Stimulated activated CD8-positive, alpha-beta memory T cell treated with anti-CD3 and anti-CD28 coated beads, Interleukin-12 subunit alpha, Interleukin-12 subunit beta, amount 100 ng/mL, for 24 hours (primary cell): ENCODE data around the gene QSOX2.

ENCODE experiments used
- DNase-seq: peaks from one replicate; pipeline ENCODE4 v3.0.0-alpha.2; 2020; ENCODE audit errors: extremely low read depth

Gene QSOX2

DNA sequence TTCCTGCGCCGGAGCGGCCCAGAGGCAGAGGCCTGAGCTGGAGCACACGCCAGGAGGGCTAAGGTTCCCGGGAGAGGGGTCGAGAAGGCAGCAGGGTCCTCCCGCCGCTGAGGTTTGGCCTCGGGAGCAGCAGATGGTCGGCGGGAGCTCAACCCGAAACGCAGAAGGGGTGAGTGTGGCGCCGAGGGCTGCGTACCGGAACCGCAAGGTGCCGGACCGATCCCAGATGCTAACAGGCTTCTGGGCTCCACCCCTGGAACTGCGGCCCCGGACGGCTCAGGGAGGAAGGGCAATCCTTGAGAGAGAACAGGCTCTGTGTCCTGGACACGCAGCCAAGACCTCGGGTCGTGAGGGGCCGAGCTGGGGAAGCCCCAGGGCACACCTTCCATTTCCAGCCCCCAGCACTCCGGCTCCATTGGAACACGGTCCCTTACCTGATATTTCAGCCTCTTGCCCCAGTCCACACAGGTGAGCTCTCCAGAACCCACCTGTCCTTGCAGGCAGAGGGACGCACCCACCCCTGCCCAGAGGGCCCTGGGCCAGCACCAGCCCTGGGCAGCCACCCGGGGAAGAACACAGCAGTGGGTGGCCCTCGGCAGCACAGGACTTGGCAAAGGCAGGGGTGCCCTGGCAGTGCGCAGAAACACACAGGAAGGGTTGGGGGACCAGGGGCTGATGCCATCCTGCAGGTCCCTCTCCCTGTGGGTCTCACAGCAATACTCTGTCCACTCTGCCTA lies 42.0 kb downstream of the QSOX2 start:
- no peak for DNase-seq

DNA sequence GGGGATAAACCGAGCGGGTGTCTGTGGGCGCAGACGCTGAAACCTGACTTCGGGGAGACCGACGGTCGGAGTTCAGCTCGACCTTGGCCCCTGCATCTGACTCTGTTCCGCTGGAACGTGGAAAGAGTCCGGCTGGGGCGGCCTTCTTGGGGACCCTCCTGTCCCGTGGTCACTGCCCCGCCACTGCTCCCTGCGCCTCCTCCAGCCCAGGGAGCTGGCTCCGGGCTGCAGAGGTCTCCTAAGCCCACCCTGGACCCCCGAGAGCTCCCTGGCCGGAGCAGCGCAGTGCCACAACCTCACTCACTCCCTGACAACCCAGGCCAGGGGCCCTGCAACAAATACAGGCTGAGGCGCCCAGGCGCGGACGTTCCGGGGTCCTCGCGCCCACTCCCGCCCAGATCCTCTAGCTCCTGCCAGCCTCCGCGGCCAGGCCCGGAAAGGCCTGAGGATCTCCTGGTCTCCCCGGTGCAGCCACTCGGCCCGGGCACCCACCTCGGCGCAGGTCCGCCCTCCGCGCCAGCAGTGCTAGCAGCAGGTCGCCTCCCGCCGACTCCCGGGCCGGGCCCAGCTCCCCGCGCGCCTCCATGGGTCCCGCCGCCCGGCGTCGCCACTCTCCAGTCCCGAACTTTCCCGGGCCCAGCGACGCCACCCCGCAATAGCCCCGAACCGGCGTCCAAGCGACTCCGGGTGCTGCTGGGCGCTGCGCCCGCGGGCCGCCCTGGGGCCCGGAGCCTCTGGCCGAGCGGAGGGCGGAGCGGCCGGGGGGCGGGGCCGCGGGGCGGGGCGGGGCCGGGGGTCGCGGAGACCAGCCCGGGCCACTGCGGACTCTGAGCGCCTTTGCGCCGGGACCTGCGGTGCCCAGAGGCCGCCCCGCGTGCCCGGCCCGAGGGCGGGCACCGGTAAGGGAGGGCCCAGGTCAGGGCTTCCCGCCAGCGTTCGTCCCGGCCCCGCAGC lies 42.9 kb downstream of the QSOX2 start:
- no peak for DNase-seq

DNA sequence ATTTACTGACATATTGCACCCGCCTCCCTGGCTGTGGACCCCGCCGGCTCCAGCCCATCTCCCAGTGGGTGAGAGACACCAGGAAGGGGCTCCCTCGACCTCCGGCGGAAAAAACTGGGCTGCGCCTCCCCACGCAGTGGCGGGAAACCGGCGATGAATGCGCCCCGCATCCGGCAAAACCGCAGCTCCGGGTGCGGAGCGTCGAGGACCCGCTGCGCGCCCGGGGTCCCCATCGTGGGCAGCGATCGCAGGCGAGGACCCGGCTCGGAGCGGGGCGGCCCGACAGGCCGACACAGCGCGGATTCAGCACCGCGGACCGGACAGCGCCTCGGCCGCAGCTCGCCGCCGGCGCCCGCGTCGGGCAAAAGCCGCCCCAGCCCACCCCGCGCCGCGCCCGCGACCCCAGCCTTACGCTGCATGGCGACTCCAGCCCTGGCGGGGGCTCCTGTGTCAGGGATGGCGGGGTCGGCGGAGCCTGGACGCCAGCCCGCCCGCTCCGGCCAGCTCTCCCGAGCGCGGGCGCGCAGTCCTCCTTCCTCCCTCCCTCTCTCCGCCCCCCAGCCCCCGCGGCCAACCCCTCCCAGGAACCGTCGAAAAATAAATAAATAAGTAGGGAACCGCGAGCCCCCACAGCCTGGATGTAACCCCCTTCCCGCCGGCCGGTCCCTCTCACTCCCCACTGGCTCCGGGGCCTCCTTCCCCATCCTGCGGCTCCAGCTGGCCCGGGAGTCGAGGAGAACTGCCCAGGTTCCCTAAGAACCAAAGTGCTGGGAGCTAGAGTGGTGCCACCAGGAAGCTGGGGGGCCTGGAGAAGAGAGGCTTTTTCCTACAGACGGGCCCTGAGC lies 43.8 kb downstream of the QSOX2 start:
- no peak for DNase-seq

DNA sequence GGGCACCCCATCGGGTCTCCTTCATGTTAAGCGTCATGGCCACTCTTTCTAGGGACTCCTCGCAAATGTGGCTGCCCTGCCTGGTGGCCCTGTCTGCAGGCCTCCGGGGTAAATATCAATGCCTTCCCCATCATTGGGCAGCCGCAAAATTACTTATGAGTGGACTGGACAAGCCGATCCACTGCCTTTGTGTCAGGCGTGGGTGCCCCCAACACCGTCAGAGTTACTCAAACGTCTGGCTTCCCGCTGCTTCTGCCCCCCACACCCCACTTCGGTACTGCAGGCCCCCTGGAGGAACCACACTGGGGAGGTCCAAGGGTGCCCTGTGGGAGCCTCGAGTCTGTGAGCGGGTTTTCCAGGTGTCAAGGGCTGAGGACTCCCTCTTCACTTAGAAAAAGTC lies 44.4 kb downstream of the QSOX2 start:
- DNase-seq, result no peak

DNA sequence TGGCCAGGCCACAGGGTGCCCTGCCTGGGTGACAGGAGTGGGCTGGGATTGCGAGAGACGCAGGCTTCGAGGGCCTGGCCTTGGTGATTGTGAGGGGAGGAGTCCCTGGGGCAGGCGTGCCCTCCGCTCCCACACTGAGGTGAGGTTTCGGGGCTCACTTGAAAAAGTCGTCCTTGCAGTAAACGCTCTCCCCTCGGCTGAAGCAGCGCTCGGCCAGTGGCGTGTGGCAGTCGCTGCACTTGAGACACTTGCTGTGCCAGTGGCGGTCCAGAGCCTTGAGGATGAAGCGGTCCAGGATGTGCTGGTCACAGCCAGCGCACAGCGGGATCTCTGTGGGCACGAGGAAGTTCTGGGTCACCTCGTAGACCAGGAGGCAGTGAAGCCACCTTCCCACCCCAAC lies 45.2 kb downstream of the QSOX2 start:
- no peak for DNase-seq

DNA sequence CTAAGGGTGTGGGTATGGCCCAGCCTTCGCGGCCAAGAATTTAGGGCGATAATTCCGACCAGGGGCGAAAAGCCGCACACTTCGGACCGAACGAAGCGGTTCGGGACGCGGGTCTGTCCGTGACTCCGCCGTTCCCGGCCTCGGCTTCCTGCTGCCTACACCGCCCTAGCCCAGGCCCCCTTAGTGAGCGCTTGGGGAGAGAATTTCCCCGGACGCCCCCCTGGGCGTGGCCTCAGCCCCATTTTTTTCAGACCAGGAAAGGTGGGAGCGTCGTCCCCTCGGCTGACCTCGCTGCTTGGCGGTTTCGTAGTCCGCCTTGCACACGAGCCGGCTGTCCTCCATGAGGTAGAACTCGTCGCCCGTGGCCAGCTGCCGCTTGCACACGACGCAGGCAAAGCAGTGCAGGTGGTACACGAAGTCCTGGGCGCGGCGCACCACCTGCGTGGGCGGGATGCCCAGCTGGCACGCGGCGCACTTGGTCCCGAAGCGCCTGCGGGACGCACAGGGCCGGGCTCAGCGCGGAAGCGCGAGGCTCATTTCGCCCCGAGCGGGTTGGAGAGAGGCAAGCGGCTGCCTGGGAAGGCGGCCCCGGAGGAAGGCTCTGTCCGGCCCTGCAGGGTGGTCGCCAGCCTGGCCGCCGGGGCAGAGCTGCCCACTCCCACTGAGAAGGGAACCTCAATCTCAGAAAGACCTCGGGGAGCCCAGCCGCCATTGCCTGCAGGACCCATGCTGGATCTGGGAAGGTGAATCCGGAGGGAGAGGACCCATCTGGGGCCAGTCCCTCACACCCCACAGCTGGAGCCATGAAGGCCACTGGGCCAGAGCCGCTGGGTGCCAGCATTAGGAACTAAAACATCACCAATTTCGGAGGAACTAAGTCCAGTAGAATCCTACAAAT lies 46.0 kb downstream of the QSOX2 start:
- DNase-seq, result no peak

DNA sequence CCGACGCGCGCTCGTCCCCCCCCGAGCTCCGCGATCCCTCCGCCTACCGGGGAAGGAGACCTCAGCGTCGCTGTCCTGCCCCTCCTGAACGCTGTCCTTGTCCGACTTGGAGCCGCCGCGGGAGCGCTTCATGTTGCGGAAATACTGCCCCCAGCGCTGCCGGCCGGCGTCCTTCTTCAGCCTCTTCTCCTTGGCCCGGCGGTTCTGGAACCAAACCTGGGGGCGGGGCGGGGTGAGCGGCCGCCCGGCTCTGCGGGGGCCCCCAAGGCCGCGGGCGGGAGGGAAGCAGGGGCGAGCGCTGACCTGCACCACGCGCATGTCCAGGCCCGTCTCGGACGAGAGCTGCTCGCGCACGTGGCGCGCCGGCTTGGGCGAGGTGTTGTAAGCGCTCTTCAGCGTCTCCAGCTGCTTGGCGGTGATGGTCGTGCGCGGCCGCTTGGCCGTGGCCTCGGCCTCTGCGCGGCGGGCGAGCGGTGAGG lies 47.0 kb downstream of the QSOX2 start:
- no peak for DNase-seq

DNA sequence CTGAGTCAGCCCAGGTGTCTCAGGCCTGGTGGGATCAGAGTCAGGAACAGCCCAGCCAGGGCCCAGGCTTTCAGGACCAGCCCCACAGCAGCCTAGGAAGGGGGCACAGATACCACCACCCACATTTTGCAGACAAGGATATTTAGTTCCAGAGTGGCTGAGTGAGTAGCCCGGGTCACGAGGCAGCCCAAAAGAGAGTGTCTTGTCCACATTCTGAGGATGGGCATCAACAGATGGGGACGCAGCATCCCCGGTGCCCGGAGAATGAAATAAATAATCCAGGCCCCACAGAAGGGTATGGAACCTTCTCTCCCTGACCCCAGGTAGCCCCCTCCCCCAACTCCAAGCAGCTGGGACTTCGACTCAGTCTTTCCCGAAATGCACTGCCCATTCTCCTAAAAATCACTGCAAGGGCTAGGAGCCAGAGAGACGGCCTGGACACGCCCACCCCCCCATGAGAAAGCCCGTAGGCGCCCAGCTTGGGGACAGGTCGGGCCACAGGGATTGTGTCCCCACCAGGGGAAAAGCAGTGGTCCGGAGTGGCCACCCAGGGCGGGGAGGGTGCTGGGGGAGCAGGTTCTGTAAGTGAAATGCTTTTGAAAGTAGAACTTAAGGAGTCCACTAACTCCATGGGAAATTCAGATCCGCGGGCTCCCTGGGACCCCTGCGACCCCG lies 47.5 kb downstream of the QSOX2 start:
- DNase-seq, result no peak

DNA sequence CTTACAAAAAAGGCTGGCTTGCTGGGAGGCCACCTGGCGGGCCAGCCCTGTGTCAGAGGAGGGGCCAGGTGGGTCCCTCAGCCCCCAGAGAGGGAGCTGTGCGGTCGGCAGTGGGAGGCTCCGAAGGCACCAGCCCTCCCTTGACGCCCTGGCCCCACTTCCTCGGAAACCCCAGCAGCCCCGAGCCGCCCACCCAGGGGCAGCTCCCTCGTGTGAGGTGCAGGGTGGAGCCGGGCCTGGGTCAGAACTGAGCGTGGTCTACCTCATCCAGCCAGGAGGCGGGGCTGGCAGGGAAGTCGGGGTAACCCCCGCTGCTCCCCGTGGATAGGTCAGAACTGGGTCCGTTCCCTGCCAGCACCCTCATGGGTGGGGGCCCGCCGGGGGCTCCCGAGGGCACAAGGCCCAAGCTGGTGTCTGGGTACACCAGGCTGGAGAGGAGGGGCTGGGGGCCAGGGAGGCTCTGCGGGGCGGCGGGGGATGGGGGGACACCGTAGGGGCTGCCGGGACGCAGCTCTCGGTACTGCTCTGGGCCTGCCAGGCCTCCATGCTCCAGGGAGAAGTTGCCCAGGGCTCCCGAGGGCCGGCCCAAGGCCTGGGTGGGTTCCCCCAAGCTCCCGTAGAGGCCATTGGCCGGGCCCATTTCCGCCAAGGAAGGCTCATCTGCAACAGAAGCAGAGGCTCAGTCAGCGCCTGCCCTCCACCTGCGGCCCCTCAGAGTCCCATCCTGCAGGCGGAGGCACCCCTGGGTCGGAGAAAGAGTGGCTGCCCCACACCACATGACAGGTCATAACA lies 48.3 kb downstream of the QSOX2 start:
- no peak for DNase-seq

DNA sequence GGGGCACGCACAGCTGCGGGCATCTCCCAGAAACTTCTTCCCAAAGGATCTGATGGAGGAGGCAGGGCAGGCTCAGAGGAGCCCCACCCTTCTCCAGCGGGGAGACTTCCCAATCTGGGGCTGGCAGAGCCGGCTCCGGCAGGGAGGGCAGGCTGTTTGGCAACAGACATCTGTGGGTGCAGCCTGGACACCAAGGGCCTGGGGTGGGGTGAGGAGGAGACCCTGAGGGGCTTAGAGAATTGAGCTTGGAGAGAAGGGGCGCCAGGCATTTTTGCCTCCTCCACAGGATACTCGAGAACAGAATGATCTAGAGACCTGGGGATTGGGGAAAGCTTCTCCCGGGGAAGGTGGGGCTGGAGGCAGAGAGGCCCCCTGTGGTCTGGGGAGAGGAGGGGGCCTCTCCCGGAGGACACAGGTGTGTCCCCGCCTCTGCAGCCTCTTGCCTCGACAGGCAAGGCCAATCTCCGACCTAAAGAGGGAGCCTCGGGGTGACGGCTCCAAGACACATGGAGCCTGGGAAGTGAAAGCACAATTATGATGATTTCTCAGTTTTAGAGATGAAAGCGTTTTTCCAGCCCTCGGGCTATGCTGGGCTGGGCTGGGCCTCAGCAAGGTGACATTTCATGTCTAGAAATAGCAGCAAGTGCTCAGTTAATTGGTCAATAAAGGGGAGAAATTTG lies 49.1 kb downstream of the QSOX2 start:
- no peak for DNase-seq

DNA sequence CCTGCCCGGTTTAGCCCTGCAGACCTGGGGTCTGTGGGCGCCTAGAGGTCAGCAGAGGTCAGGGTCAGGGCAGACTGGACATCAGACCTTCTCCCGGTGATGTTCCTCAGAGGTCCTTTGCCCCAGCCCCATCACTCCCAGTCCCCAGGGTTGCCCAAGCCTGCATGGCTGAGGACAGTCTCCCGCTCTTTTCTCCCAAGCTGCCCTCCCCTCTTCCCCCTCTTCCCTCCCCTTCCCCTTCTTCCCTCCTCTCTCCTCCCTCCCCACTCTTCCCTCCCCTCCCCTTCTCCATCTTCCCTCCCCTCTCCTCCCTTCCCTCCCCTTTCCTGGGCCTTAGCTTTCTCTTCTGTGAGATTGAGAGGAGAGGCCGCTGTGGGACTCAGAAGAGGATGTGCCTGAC lies 51.1 kb downstream of the QSOX2 start:
- DNase-seq, result no peak

DNA sequence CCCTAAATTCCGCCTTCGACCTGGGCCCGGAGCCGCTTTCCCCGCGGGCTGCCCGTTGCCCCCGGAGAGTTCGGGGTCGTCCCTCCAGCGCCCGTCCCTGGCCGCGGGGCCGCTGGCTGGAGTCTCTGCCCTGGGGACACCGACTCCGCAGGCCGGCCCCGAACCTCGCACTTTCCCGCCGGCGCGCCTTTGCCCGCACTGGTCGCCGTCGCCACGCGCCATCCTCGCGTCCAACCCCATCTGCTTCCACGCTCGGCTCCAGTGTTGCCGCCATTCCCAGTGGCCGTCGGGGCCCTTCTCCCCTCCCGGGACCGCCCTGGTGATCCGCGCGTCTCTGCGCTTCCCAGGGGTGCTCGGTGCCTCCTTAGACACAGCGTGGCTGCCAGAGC lies 51.7 kb downstream of the QSOX2 start:
- no peak for DNase-seq

DNA sequence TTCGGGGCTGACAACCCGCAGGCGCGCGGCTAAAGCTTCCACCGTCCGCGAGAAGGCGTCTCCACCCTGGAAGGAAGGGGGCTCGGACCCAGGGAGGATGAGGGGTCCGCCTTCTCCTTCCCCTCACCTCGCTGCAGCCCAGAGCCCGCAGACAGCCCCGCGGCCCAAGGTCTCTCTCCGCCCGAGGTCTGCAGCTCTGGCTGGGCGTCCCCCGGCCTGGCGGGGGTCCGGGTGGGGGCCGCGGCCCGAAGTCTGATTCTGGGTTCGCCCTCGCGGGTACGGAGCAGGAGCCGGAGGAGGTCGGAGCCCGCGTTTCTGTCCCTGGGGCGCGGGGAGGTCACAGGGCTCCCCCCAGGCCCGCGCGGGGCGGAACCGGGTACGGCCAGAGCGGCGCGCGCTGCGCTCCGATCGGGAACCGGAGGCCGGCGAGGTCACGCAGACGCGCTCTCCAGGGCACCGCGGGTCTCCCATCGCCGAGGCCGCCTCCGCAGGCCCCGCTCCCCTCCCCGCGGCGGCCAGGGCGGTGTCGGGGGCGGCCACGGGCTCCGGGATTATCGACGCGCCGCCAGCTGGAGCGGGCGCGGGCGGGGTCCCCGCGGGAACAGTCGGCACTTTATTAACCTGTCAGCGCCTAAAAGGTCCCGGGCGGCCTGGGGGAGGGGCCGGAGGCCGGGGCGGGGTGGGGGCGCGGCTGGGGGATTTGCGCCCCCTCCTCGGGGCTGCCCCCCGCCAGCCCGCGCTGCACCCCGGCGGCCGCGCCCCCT lies 52.3 kb downstream of the QSOX2 start:
- no peak for DNase-seq

DNA sequence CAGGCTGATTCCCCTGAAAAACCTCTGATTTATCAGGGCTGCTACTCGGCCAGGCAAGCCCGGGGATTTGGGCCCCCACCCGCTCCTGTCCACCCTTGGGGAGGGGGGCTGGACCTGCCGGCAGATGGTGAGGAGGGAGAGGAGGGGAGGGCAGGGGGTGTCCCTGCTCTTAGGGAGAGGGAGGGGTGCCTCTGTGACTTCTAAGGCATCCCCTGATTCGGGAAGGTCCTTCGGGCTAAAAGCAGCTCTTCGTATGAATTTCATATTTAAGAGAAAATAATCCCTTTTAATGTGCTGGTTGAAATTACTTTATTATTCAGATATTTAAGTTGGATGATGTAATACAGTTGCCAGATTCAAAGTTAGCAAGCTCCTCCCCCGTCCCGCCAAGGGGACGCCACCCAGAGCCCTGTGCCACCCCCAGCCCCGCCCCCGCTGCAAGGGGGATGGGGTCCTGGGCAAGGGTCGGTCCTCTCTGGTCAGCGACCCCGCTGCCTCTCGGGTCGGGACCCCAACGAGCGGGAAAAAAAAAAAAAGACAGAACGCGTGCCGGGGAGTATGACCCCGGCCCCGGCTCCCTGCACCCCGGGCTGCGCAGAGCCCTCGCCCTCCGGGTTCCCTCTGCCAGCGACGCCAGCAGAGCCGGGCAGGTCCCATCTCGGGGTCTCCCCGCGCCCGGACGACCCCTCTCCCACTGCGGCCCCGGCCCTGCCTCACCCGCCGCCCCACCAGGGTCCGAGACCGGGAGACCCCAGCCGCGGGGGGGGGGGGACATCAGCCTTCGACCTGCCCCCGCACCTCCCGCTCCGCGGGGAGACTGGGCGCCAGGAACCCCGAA lies 53.1 kb downstream of the QSOX2 start:
- no peak for DNase-seq

DNA sequence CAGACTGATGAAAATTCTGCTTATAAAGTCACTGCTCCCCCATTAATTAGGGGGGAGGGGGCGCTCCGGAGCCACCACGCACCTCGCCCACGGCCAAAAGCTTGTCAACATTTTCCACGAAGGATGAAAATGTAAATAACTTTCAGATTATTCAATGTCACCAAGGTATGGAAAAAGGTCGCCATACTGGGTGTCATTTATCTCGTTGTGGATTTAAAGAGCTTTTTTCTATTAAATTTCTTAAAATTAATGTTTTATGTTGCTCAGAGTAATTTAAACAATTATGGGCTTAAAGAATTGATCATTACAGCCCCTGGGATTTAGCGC lies 53.7 kb downstream of the QSOX2 start:
- DNase-seq, result no peak

DNA sequence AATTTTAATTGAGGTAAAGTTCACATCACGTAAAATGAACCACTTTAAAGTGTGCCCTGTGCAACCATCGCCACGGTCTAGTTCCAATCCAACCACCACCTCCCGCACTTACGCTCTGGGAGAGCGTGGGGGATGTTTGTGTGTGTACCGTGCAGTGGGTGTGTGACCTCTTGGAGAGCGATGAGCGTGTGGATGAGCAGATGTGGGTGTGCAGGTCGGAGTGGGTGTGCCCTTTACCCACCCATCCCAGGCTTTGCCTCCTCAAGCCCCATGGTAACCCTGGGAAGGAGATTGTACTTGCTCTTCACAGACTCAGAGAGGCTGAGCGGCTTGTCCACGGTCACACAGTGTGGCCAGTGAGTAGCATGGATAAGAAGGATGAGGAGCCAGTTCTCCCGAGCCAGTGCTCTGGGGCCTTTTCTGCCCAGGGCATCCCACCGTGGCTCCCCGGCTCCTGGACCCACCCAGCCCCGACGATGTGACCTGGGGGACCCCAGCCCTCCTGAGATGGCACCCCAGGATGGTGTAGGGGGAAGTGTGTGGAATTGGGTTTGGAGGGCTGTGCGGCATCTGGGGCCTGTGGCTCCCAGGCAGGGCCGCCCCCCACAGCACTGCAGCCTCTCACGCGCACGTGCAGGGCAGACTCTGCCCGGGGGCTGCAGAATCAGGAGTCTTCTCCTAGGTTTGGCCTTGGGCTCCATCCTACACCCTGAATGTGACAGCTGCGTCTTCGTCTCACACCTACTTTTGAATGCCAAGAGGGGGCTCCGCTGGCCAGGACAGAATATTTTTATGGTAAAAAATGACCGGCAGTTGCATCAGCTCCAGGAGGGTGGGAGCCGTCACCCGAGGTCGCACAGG lies 54.3 kb downstream of the QSOX2 start:
- DNase-seq, result no peak

DNA sequence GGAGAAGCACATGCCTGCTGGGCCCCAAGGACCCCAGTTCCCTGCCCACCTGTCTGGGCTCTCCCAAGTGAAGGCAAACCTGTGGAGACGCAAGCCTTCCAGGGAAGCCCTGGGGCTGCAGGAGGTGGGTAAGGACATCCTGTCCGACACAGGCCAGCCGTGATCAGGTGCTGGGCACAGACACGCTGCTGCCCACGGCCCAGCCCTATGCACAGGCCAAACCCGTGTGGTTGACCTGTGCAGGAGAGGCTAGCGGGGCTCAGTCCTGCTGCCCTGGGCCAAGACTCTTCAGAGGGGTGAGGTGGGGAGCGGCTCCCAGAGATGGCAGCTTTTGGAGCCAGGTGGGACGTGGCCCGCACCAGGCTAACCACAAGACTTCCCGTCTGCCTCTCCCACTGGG lies 55.0 kb downstream of the QSOX2 start:
- no peak for DNase-seq
